GM13976 (cell line): Measurements from ENCODE around the gene KCNH3.

Experiments
- DNase-seq: peaks from one replicate; pipeline ENCODE4 v3.0.0; 2012; ENCODE audit warnings: low spot score
- in situ Hi-C: fragments of 300-500 bp; cut with MboI; formaldehyde crosslinking; loops from one replicate; pipeline ENCODE4 v1.12.0; 2022; ENCODE audit warnings: low sequenced_read_pairs, mixed read lengths, inconsistent platforms; ENCODE audit not compliant: unreplicated experiment
- TF ChIP-seq, protein P1 (sequence below): IDR thresholded peaks from 2 replicates; pipeline ENCODE4 v1.5.1; 2012; ENCODE audit warnings: borderline replicate concordance, mild to moderate bottlenecking; ENCODE audit not compliant: insufficient read depth; ENCODE audit errors: extremely low read depth, missing control alignments, control extremely low read depth

KCNH3 gene

DNA sequence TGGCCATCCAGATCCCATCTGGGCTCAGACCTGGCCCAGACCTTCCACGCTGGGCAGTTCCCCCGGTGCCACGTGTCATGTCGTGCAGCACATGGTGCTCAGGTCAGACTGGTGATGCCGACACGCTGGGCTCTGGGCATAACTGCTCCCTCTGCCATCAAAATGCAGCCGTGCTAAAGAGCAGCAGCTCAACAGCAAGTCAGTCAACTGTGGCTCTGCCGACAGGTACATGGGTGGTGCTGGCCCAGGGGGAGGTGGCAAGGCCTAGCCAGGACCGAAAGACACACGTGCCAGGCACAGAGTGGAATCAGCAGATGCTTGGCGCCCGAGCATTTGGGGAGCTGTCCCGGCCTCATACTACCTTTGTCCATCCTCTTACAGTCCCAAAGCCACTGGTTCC is 27.5 kb downstream of the KCNH3 start:
- TF ChIP-seq, protein P1, sequence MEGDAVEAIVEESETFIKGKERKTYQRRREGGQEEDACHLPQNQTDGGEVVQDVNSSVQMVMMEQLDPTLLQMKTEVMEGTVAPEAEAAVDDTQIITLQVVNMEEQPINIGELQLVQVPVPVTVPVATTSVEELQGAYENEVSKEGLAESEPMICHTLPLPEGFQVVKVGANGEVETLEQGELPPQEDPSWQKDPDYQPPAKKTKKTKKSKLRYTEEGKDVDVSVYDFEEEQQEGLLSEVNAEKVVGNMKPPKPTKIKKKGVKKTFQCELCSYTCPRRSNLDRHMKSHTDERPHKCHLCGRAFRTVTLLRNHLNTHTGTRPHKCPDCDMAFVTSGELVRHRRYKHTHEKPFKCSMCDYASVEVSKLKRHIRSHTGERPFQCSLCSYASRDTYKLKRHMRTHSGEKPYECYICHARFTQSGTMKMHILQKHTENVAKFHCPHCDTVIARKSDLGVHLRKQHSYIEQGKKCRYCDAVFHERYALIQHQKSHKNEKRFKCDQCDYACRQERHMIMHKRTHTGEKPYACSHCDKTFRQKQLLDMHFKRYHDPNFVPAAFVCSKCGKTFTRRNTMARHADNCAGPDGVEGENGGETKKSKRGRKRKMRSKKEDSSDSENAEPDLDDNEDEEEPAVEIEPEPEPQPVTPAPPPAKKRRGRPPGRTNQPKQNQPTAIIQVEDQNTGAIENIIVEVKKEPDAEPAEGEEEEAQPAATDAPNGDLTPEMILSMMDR: no peak
- no peak for DNase-seq
- in situ Hi-C loops: no loop called here

DNA sequence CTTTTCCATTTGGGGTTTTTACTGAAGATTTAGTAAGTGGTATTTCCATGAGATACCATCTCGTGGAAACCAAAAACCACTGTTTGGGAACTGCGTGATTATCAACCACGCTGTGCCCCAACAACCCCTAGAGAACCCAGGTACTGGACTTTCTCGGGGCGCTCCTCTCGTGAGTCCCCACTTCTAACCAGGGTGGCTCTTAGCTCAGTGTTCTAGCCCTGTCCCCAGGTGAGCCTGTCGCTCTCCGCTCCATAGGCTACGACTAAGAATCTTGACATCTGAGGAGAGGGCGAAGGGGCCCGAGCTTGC is 28.4 kb downstream of the KCNH3 start:
- TF ChIP-seq, protein P1: no peak
- DNase-seq: peak; percentile 58
- in situ Hi-C loops: no loop called here

DNA sequence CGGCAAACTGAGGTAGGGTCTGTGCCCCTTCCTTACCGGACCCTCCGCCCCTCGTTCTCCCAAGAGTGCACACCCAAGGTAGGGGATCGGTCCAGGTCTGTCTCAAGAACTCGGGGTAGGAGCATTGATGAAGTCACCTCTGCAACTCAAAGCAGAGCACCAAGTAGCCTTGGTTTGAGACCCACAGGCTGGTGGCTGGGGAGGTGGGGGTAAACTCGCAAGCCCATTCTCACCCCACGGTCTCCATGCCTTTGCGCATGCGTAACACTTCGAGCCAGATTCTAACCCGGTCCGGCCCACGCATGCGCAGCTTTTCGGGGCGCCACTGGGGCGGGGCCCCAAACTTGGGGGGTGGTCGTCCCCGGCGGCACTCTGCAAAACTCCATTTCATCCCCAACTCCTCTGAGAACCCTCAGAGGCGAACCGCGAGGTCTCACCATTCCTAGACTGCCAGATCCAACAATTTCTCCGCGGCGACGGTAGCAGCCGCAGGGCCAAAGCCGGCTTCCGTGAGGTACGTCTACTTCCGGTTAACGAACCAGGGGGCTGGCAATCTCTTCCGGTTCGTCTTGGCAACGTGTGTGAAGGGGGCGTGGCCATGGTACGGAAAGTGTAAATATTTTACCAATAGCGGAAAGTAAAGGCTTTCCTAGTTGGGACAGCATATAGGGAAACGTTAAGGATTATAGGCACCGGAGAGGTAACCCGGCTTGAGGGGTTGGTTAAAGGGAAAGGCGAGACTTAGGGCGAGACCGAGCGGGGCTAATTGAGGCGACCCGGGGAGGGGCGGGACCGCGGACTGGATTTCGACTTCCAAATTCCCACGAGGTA is 29.0 kb downstream of the KCNH3 start, which contains the start of gene MCRS1:
Gene MCRS1, minus strand, starts transcription at position 532 of the 831 bp plus-strand sequence. CDS start 1,411 bp downstream, outside the sequence.
- DNase-seq: peak; percentile 96
- TF ChIP-seq, protein P1: no peak
- in situ Hi-C loops: no loop called here

DNA sequence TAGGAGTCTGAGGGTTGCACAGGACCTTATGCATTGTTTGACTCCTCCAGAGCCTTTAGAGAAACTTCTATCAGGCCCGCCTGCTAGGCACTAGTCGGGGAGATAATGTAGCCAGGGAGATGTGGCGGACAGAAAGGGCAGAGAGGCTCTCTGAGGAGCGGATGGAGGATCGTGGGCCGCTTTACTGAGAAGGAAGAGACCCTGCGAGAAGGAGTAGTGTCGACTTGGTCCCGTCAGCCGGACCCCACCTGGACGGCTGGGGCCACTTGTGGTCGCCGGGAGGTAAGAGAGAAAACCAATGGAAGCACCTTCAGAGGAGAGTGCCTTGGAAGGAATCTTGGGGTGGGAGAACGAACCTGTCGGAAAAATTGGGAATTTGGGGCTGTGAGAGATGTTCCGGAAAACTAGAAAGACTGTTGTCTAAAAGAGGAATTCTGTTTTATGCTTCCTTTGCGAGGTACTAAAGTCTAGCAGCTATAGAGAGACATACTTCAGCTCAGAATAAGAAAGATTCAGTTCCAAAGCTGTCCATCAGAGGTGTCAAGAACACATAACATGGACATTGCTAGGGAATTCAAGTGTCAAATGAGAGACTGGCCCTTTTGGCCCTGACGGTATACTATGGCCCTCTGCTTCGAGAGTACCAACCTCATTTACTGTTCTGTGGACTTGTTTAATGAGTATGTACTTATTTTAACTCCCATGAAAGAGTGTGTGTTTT is 29.8 kb downstream of the KCNH3 start:
- TF ChIP-seq, protein P1: no peak
- no peak for DNase-seq
- in situ Hi-C loops: no loop called here

DNA sequence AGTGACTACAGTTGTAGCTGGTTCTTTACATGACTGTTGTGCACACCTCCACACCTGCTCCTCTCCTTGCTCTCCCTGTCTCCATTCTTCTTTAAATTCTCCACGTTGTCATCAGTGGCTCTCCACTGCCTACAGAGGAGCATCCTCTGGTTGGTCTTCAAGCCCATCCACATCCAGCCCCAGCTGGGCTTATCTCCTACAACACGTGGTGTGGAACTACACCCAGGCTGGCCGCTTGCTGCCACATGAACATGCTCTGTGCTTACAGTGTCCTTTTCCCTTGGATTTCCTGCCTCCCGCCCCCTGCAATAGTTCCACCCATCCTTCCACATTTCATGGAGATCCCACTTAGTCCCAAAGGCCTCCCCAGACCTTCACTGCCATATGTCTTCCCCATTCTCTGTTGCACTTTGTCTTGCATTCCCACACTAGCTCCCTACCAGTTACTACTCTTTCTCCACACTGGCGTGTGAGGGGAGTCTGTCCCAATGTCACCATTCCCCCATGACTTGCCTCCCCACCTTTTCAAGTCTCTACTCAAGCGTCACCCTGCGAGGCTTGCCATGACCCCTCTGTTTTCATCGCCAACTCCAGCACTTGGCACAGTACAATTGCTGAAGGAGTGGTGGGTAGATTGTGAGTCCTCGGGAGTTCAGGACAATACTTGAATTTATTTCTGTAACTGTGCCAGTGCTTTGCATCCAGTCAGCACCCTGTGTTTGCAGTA is 38.9 kb downstream of the KCNH3 start:
- DNase-seq: no peak

DNA sequence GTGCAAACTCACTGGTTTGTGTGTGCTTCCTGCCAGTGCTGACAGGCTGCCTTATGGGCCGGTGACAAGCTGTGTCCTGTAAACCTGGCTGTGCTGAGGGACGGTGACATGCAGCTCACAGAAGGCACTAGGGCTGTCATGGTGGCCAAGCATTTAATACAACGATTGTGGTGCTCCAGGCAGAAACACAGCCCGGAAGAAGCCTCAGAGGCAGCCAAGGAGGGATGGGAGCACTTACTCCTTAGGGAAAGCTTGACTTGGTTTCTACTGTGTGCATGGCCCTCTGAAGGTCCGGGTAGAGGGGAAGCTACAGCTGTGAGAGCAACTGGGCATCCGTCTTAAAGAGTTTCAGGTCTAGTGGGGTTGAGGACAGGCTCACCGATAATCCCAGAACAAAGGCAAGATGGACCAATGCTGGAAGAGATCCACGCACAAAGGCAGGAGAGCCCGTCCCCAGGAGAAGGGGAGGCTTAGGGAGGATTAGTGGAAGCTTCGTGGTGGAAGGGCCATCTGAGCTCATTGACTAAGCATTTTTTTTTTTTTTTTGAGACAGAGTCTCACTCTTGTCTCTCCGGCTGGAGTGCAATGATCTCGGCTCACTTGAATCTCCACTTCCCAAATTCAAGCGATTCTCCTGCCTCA is 39.8 kb downstream of the KCNH3 start:
- in situ Hi-C loops: no loop called here
- TF ChIP-seq, protein P1: no peak
- no peak for DNase-seq

More for the DNA sequence above, 38.9 kb downstream of the KCNH3 start:
- in situ Hi-C loops: no loop called here
- TF ChIP-seq, protein P1: no peak
